Stomach (tissue), 9 donors: ENCODE measurements around the gene DCTN2. TPM values are rescaled to one million over a fixed set of nuclear protein-coding genes. Genes with fewer than 3 reads are reported as not detected.

Source experiments
- DNase-seq, 2 donors: peaks; one replicate each; pipeline versions ENCODE4 v3.0.0 to v3.0.0-alpha.2; 2013 to 2019
- H3K27ac ChIP-seq, 5 donors: fragments of 200-600 bp in 4 of 5; sonication (generic) in 4 of 5; one replicate each; pipeline ENCODE4 v1.5.1; 2013 to 2019; ENCODE audit warnings: mild to moderate bottlenecking in 1 of 5, moderate library complexity in 1 of 5
- H3K27me3 ChIP-seq, 3 donors: fragments of 200-600 bp; sonication (generic); one replicate each; pipeline ENCODE4 v1.5.1; 2017 to 2019; ENCODE audit warnings: mixed run types in 1 of 3
- H3K36me3 ChIP-seq, 4 donors: fragments of 200-600 bp; sonication (generic); 1 replicate in 3 of 4; 2 replicates in 1 of 4; pipeline ENCODE4 v1.5.1; 2016 to 2019
- H3K4me1 ChIP-seq, 4 donors: fragments of 200-600 bp; sonication (generic); one replicate each; pipeline ENCODE4 v1.5.1; 2016 to 2019
- H3K4me3 ChIP-seq, 4 donors: fragments of 200-600 bp; sonication (generic) in 3 of 4; one replicate each; pipeline ENCODE4 v1.5.1; 2016 to 2019; ENCODE audit warnings: mild to moderate bottlenecking in 1 of 4
- H3K9me3 ChIP-seq, 4 donors: fragments of 200-600 bp; sonication (generic); one replicate each; pipeline ENCODE4 v1.5.1; 2016 to 2019
- EP300 ChIP-seq: sonication (generic); formaldehyde crosslinking; IDR thresholded peaks from one replicate; pipeline ENCODE4 v1.6.1; 2017; ENCODE audit warnings: antibody characterized with exemption
- POLR2A ChIP-seq, 4 donors: fragments of 450-650 bp; IDR thresholded peaks; one replicate each; pipeline ENCODE4 v1.6.1; 2016; ENCODE audit warnings: antibody characterized with exemption in 4 of 4, control low read depth in 2 of 4, mild to moderate bottlenecking in 1 of 4, moderate library complexity in 1 of 4
- POLR2AphosphoS5 ChIP-seq, 3 donors: sonication (generic); formaldehyde crosslinking; IDR thresholded peaks; one replicate each; pipeline ENCODE4 v1.6.1; 2016; ENCODE audit warnings: antibody characterized with exemption in 3 of 3
- WGBS, 5 donors: extraction: QIAGEN DNeasy Blood & Tissue Kit in 3 of 5; methylation state at CpG; one replicate each; pipeline versions ENCODE4 v1.1.5 to v1.1.7; 2013 to 2018; 5-methylcytosine and 5-hydroxymethylcytosine counted together
- intact Hi-C: fragments of 100-400 bp; cut with DNase I; formaldehyde crosslinking; loops from one replicate; pipeline ENCODE4 v1.15.1; 2023; ENCODE audit warnings: low total_unique reads
- polyA plus RNA-seq, 3 donors: library from polyadenylated mRNA; stranded (reverse); fragments of 200-250 nt; gene quantifications; one replicate each; pipeline ENCODE4 v1.2.3, GENCODE V29; 2013
- total RNA-seq, 5 donors: library from RNA; depleted of rRNA; stranded (reverse); fragments of >200 nt; gene quantifications; one replicate each; pipeline versions ENCODE4 v1.1.0 to v1.2.3, GENCODE V29; 2014 to 2016
- TF ChIP-seq, protein P1 (sequence below), 7 experiments: fragments of 450-650 bp in 4 of 7; fragments of 200-600 bp in 3 of 7; sonication (generic) in 3 of 7; IDR thresholded peaks; one replicate each; pipeline ENCODE4 v1.5.1; 2016 to 2019; ENCODE audit warnings: antibody characterized with exemption in 7 of 7, control low read depth in 2 of 7, mild to moderate bottlenecking in 1 of 7
- donor health status: healthy with polysubstance abuse.
- donor health status: Bipolar disorder and iron deficiency.
- donor health status: healthy.

DCTN2 gene
- total and polyA plus RNA-seq, 8 donors = 28.6 to 177 (median 106) TPM

DNA sequence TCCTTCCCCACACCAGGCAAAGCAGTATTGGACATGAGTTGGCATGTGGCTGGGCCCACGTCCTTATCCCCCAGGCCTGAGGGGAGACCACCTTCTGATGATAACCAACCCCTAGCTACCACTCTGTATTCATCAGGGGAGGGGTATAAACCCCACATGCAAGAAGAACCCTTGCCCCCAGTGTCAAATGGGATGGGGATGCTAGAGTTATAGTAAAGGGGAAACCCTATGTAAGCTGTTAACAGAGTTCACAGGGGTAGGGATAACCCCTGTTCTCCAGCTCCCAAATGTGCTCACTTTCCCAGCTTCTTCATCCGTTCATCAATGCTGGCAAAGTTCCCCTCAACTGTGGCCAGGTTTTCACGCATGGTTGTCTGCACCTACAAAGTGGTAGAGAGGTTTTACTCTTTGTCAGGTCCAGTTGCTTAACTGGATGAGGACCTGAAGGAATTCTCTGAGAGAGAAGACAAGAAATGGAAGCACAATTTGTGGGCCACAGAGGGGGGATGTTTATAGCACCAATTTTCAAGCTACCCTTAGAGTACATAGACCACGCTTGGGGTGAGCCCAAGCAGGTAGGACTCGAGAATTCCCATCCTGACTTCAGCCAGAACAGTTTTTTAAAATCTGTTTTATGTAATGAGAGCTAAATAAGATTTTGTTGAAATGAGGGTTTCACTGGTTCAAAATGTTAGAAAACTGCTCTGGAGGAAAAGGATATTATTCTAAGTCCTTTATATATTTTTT is 16.4 kb downstream of the DCTN2 start:
- no peaks in the 10 kb centered on the region for H3K9me3 ChIP-seq
- H3K4me1 ChIP-seq = peaks cover 0 to 33% (median 16%) of the 10 kb centered on the region in 4 donors
- TF ChIP-seq EP300 (no peak), POLR2AphosphoS5 (IDR thresholded peaks at IDR 0.05) (no peak), POLR2A (IDR thresholded peaks at IDR 0.05) (no peak)
- TF ChIP-seq, protein P1, sequence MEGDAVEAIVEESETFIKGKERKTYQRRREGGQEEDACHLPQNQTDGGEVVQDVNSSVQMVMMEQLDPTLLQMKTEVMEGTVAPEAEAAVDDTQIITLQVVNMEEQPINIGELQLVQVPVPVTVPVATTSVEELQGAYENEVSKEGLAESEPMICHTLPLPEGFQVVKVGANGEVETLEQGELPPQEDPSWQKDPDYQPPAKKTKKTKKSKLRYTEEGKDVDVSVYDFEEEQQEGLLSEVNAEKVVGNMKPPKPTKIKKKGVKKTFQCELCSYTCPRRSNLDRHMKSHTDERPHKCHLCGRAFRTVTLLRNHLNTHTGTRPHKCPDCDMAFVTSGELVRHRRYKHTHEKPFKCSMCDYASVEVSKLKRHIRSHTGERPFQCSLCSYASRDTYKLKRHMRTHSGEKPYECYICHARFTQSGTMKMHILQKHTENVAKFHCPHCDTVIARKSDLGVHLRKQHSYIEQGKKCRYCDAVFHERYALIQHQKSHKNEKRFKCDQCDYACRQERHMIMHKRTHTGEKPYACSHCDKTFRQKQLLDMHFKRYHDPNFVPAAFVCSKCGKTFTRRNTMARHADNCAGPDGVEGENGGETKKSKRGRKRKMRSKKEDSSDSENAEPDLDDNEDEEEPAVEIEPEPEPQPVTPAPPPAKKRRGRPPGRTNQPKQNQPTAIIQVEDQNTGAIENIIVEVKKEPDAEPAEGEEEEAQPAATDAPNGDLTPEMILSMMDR (IDR thresholded peaks at IDR 0.05) = no peak
- no peak for DNase-seq
- WGBS, 5 donors = 75 to 81% (median 78%) methylated on average over 5 of the region's 5 CpGs
- H3K4me3 ChIP-seq = no peak overlapping the region
- no peaks in the 10 kb centered on the region for H3K27me3 ChIP-seq
- H3K27ac ChIP-seq = peak overlapping the region in 1 of 5 donors; percentile 6
- H3K36me3 ChIP-seq = peaks cover 87 to 100% (median 100%) of the 10 kb centered on the region in 4 donors
- intact Hi-C loops = no loop called here

DNA sequence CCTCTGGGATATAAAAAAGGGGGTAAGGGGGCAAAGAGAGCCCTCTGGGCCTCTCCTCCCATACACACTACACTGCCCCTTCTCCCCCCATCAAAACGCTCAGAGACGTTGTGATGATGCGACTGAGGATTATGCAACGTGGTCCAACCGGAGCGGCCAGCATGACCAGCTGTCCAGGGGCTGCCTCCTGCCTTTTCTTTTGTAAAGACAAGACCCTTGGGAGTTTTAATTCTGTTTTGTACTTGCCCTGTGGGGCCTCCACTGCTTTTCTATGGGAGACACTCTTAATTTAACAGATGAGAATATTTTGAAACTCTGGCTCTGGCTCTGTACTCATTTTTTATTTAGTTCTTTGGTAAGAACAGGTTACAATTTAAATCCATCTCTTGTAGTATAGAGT is 17.2 kb downstream of the DCTN2 start:
- Histone ChIP-seq H3K36me3 (peaks cover 87 to 100% (median 100%) of the 10 kb centered on the region in 4 donors), H3K27me3 (no peaks in the 10 kb centered on the region), H3K4me1 (peaks cover 6 to 33% (median 20%) of the 10 kb centered on the region in 4 donors), H3K27ac (peak overlapping the region in 1 of 5 donors; percentile 32), H3K4me3 (no peak overlapping the region), H3K9me3 (no peaks in the 10 kb centered on the region)
- intact Hi-C loops = no loop called here
- TF ChIP-seq POLR2A (IDR thresholded peaks at IDR 0.05) (no peak), EP300 (no peak)
- TF ChIP-seq, protein P1 (IDR thresholded peaks at IDR 0.05) = no peak
- no peak for DNase-seq
- 67 to 79% (median 69%) methylated on average over 6 of the region's 6 CpGs for WGBS, 5 donors

DNA sequence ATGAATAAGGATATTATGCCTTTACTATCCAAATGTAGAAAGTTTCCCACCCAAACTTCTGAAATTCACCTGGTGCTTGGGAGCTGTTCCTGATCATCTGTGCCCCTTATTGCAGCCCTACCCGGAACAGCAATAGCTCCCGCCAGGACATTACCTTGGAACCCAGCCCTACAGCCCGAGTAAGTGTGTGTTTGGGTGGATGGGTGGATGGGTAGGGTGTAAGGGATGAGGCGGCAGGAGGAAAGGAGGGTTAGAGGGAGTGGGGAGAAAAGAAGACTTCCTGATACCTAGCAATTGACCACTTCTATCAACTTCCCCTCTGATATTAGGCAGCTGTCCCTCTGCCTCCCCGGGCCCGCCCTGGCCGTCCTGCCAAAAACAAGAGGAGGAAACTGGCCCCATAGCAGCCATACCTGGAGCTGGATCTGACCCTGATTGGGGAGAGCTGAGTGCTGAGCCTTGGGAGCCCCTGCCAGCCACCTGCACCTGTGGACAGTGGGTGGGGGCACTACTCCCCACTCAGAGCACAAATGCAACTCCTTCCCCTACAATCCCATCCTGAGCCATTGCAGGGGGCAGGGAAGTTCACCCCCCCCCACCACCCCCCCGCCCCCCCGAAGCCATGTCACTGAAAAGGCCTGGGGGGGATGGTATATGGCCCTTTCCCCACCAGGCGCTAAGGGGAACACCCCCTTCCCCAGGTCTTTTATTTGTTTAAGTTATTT is 18.0 kb downstream of the DCTN2 start:
- WGBS, 5 donors = 67 to 74% (median 72%) methylated on average over 8 to 10 of the region's 10 CpGs
- H3K4me3 ChIP-seq = no peak overlapping the region
- no peaks in the 10 kb centered on the region for H3K27me3 ChIP-seq
- TF ChIP-seq, protein P1 (IDR thresholded peaks at IDR 0.05) = no peak
- no peak for TF ChIP-seq EP300
- no peak for TF ChIP-seq POLR2A (IDR thresholded peaks at IDR 0.05)
- TF ChIP-seq POLR2AphosphoS5 (IDR thresholded peaks at IDR 0.05) = no peak
- H3K36me3 ChIP-seq = peaks cover 87 to 98% (median 96%) of the 10 kb centered on the region in 4 donors
- H3K27ac ChIP-seq = peak overlapping the region in 1 of 5 donors; percentile 32
- DNase-seq = no peak
- peaks cover 15 to 42% (median 28%) of the 10 kb centered on the region in 4 donors for H3K4me1 ChIP-seq
- intact Hi-C loops = no loop called here
- no peaks in the 10 kb centered on the region for H3K9me3 ChIP-seq

DNA sequence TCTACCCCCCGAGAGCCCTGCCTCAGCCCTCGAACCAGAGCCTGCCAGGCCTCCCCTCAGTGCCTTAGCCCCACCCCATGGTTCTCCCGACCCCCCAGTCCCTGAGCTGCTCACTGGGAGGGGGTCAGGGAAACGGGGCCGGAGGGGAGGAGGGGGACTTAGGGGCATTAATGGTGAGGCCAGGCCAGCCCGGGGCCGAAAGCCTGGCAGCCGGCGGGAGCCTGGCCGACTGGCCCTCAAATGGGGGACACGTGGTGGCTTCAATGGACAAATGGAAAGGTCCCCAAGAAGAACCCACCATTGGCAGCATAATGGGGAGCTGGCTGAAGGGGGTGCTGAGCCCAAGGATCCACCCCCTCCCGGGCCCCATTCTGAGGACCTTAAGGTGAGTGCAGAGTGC is 18.8 kb downstream of the DCTN2 start:
- TF ChIP-seq POLR2AphosphoS5 (IDR thresholded peaks at IDR 0.05) = no peak
- no peak for TF ChIP-seq EP300
- TF ChIP-seq, protein P1 (IDR thresholded peaks at IDR 0.05) = no peak
- TF ChIP-seq POLR2A (IDR thresholded peaks at IDR 0.05) = no peak
- H3K27me3 ChIP-seq = no peaks in the 10 kb centered on the region
- peaks cover 22 to 50% (median 35%) of the 10 kb centered on the region in 4 donors for H3K4me1 ChIP-seq
- H3K36me3 ChIP-seq = peaks cover 81 to 90% (median 88%) of the 10 kb centered on the region in 4 donors
- intact Hi-C loops = no loop called here
- WGBS, 5 donors = 75 to 90% (median 86%) methylated on average over 12 of the region's 12 CpGs
- no peak overlapping the region for H3K4me3 ChIP-seq
- DNase-seq = no peak
- H3K27ac ChIP-seq = no peak overlapping the region
- no peaks in the 10 kb centered on the region for H3K9me3 ChIP-seq
